ENCODE data around the gene POC1A. TPM values are rescaled to one million over a fixed set of nuclear protein-coding genes. Genes with fewer than 3 reads are reported as not detected.

The POC1A gene
- polyA plus RNA-seq, 1 of the 3 experiments (the other 2 are of a cell fraction): 11.7 TPM

DNA sequence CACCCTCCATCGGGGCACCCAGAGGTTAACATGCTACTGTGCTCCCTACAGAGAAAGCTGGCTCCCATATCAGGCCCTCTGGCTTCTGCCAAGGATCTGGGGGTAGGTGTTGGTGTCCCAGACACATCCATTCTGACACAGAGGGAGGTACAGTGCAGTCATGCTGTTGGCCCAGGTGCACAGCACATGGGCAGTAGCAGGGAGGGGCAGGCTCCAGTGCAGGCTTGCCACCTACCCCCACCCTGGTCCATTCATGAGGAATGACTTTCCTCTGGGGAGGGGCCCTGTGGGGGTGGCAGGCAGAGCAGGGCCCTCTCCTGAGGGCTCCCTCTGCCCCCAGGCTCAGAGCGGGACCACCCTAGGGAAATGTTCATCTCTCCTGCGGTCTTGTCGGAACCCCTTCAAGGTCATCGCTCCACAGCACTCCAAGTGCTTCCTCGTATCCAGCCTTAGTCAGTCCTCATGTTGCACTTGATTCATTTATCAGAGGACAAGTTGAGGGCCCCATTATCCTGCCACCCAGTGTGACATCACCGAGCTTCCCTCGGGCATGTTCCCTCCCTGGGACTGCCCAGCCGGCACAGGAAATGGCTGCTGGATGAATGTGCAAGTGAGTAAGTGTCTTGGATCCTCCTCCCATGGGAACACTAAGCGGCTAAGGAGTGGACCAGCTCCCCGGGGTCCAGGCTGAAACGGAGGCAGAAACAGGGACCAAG is 107.9 kb downstream of the POC1A start (continued):
- no peak for TF ChIP-seq NRF1 (IDR thresholded peaks at IDR 0.05; ENCODE audit: low read depth, low read length)
- TF ChIP-seq, protein P1, sequence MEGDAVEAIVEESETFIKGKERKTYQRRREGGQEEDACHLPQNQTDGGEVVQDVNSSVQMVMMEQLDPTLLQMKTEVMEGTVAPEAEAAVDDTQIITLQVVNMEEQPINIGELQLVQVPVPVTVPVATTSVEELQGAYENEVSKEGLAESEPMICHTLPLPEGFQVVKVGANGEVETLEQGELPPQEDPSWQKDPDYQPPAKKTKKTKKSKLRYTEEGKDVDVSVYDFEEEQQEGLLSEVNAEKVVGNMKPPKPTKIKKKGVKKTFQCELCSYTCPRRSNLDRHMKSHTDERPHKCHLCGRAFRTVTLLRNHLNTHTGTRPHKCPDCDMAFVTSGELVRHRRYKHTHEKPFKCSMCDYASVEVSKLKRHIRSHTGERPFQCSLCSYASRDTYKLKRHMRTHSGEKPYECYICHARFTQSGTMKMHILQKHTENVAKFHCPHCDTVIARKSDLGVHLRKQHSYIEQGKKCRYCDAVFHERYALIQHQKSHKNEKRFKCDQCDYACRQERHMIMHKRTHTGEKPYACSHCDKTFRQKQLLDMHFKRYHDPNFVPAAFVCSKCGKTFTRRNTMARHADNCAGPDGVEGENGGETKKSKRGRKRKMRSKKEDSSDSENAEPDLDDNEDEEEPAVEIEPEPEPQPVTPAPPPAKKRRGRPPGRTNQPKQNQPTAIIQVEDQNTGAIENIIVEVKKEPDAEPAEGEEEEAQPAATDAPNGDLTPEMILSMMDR (IDR thresholded peaks at IDR 0.05): no peak
- TF ChIP-seq USF1 (IDR thresholded peaks at IDR 0.05; ENCODE audit: borderline replicate concordance, low read depth): no peak
- no peak for TF ChIP-seq MEF2A (IDR thresholded peaks at IDR 0.05; ENCODE audit: borderline replicate concordance, low read depth)
- TF ChIP-seq TAF1 (IDR thresholded peaks at IDR 0.05; ENCODE audit: borderline replicate concordance, low read depth, low read length): peak; percentile 80
- peak; percentile 75 for TF ChIP-seq POLR2AphosphoS5 (IDR thresholded peaks at IDR 0.05; ENCODE audit: low read depth, low read length)
- peak; percentile 53; the same call in 1 of the 2 replicates for TF ChIP-seq FOXM1 (IDR thresholded peaks at IDR 0.05; ENCODE audit: low read depth)
- peak; percentile 41; the same call in 1 of the 2 replicates for TF ChIP-seq NFIC (IDR thresholded peaks at IDR 0.05; ENCODE audit: borderline replicate concordance)
- TF ChIP-seq, protein P2, sequence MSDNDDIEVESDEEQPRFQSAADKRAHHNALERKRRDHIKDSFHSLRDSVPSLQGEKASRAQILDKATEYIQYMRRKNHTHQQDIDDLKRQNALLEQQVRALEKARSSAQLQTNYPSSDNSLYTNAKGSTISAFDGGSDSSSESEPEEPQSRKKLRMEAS (IDR thresholded peaks at IDR 0.05; ENCODE audit: low read depth): peak; percentile 87

DNA sequence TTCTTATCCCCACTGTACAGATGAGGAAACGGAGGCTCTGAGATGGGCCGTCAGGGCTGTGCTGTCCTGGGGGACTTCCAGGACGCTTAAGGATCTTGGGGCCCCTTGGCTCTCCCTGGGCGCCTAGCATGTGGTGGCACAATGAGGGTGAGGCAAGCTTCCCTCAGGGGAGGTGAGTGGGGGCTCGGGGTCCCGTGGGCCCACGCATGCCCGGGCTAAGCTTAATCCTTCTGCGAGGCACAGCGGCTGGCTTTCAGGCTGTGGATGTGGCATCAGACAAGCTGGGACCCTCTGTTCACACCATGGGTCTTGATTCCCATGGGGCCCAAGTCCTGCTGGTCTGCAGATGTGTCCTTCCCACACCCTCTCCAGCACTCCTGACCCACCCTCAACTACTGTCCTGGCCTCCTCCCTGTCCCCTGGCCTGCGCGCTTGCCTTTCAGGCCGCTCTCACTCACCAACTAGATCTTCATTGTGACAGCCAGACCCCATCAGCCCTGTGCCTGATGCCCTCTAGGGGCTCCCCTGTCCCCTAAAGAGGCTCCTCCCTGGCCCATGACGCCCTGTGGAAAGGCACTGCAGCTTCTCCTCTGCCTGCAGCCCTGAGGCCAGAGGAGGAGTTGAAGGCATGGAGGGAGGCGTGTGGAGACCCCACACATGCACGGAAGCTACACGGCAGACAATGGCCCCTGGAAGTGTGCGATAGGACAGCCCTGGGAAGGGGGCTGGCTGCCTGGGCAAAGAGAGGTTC is 109.2 kb downstream of the POC1A start:
- H3K27ac ChIP-seq (ENCODE audit: low read depth in 2 of 2, low read length in 1 of 2): peak overlapping the region; percentile 93 to 100
- H3K9me2 ChIP-seq: no peaks in the 10 kb centered on the region
- H3K9me3 ChIP-seq: no peaks in the 10 kb centered on the region
- H3K9ac ChIP-seq: peak overlapping the region; percentile 90
- peaks cover 21% of the 10 kb centered on the region; the same call in 1 of the 2 replicates for H3K79me2 ChIP-seq (ENCODE audit: insufficient read depth)
- no peak overlapping the region for H2AFZ ChIP-seq (ENCODE audit: low read depth)
- ChIA-PET CTCF (interaction anchor here (0.6 to 29.9 kb wide), 10 partner anchors 9 to 100 kb away, joined by 3 to 983 read pairs (median 5); partner anchors contain the start of gene DUSP7), POLR2A (interaction anchor here (1.2 to 7.2 kb wide), 5 partner anchors 9 to 42 kb away, joined by 3 to 74 read pairs (median 15); partner anchors contain the start of gene DUSP7)
- peaks cover 36 to 86% of the 10 kb centered on the region in 2 experiments for H3K4me1 ChIP-seq (ENCODE audit: control insufficient read depth in 1 of 2, insufficient read depth in 2 of 2, low read depth in 1 of 2, low read length in 1 of 2)
- H4K20me1 ChIP-seq (ENCODE audit: insufficient read depth): no peaks in the 10 kb centered on the region
- DNase-seq: peak; percentile 58
- WGBS (ENCODE audit: low lambda C conversion rate): 98% methylated on average over 10 of the region's 18 CpGs
- H3K27me3 ChIP-seq (ENCODE audit: insufficient read depth): no peaks in the 10 kb centered on the region
- 0 out of 2 replicates have a peak overlapping the region, but pooled peaks have one; percentile 61 for H3K4me2 ChIP-seq
- peaks cover 8 to 15% of the 10 kb centered on the region in 2 experiments for H3K36me3 ChIP-seq (replicated peaks in 1 of 2; ENCODE audit: control insufficient read depth in 1 of 2, insufficient read depth in 2 of 2, low read length in 1 of 2)
- no peak overlapping the region for H3K4me3 ChIP-seq (ENCODE audit: low read depth in 2 of 2, low read length in 1 of 2)
- H3F3A ChIP-seq (replicated peaks; ENCODE audit: insufficient read depth): peaks cover 22% of the 10 kb centered on the region
- TF ChIP-seq IRF3 (IDR thresholded peaks at IDR 0.05; ENCODE audit: low read depth, low read length) (no peak), USF1 (IDR thresholded peaks at IDR 0.05; ENCODE audit: borderline replicate concordance, low read depth) (no peak), MXI1 (IDR thresholded peaks at IDR 0.05; ENCODE audit: low read depth, low read length) (no peak), SIN3A (IDR thresholded peaks at IDR 0.05; ENCODE audit: borderline replicate concordance, low read depth, low read length) (no peak), SMC3 (IDR thresholded peaks at IDR 0.05; ENCODE audit: low read depth, low read length) (no peak), TCF12 (IDR thresholded peaks at IDR 0.05) (no peak), RXRA (IDR thresholded peaks at IDR 0.05; ENCODE audit: borderline replicate concordance, low read depth) (no peak), YY1 (IDR thresholded peaks at IDR 0.05; ENCODE audit: low read depth) (no peak), USF2 (IDR thresholded peaks at IDR 0.05; ENCODE audit: borderline replicate concordance, low read depth, low read length) (no peak), TEAD4 (IDR thresholded peaks at IDR 0.05; ENCODE audit: borderline replicate concordance, insufficient read depth) (no peak), RAD21 (IDR thresholded peaks at IDR 0.05; ENCODE audit: low read length) (no peak), RCOR1 (IDR thresholded peaks at IDR 0.05; ENCODE audit: low read length) (no peak), ELF1 (IDR thresholded peaks at IDR 0.05) (no peak), NFIC (IDR thresholded peaks at IDR 0.05; ENCODE audit: borderline replicate concordance) (no peak)
